ENCODE results near the gene GNAS. TPM values are rescaled to one million over a fixed set of nuclear protein-coding genes. Genes with fewer than 3 reads are reported as not detected.

Gene GNAS
- total and polyA plus RNA-seq, 9 of the 15 experiments (the other 6 are each of a cell fraction or from before 2014, with no cell fraction given), result 128 to 648 (median 266) TPM

GRCh38 chr20:58824843-58825242 lies 27.7 kb upstream of the GNAS start:
- ChIA-PET CTCF (ENCODE audit: low intra/inter-chr PET ratio) (no interaction called here), POLR2A (interaction anchor here (0.5 to 1.0 kb wide), 4 partner anchors 10 to 266 kb away, joined by 3 to 4 read pairs (median 3); no protein-coding TSS in a partner anchor)
- Histone ChIP-seq H3K9me3 (replicated peaks; ENCODE audit: control insufficient read depth, insufficient read depth, low read depth, low read length) (no peaks in the 10 kb centered on the region), H3K27ac (ENCODE audit: extremely low read depth, low read depth, low read length) (no peak overlapping the region), H3K4me2 (ENCODE audit: insufficient read depth, low read length) (no peak overlapping the region), H2AFZ (ENCODE audit: low read depth, low read length) (no peak overlapping the region), H3K79me2 (ENCODE audit: control insufficient read depth, insufficient read depth, low read length) (no peaks in the 10 kb centered on the region), H3K27me3 (ENCODE audit: control insufficient read depth in 2 of 2, insufficient read depth in 2 of 2, low read length in 2 of 2) (peaks cover 4 to 29% of the 10 kb centered on the region in 2 experiments; a peak in 3 of 5 replicates), H3K4me3 (no peak overlapping the region), H3K9me1 (ENCODE audit: control insufficient read depth, insufficient read depth, low read length) (no peaks in the 10 kb centered on the region), H3K9ac (ENCODE audit: insufficient read depth in 1 of 2, low read depth in 2 of 2, low read length in 2 of 2) (no peak overlapping the region), H4K20me1 (replicated peaks; ENCODE audit: control insufficient read depth, insufficient read depth, low read length) (no peaks in the 10 kb centered on the region), H3K36me3 (ENCODE audit: control insufficient read depth, insufficient read depth, low read length) (no peaks in the 10 kb centered on the region), H3K4me1 (replicated peaks in 1 of 2; ENCODE audit: control insufficient read depth in 2 of 2, insufficient read depth in 2 of 2, low read length in 2 of 2) (no peaks in the 10 kb centered on the region)
- TF ChIP-seq MAFF (IDR thresholded peaks at IDR 0.05; ENCODE audit: low read length), result no peak
- no peak for TF ChIP-seq NFIC (IDR thresholded peaks at IDR 0.05)
- TF ChIP-seq NR1H2 (CRISPR knock-in tag; IDR thresholded peaks at IDR 0.05), result no peak
- no peak for TF ChIP-seq SREBF2 (CRISPR knock-in tag; IDR thresholded peaks at IDR 0.05)
- TF ChIP-seq CBX5 (IDR thresholded peaks at IDR 0.05; ENCODE audit: borderline replicate concordance, low read depth), result no peak
- TF ChIP-seq NONO (IDR thresholded peaks at IDR 0.05; ENCODE audit: low read depth in 2 of 2, low read length in 1 of 2), result no peak
- no peak for TF ChIP-seq RBM14 (IDR thresholded peaks at IDR 0.05; ENCODE audit: borderline replicate concordance, insufficient read depth, low read depth, low read length)
- no peak for TF ChIP-seq VEZF1 (CRISPR knock-in tag; IDR thresholded peaks at IDR 0.05)
- TF ChIP-seq SNIP1 (IDR thresholded peaks at IDR 0.05; ENCODE audit: low read depth), result no peak
- TF ChIP-seq CEBPB (tag; IDR thresholded peaks at IDR 0.05), result no peak
- TF ChIP-seq NR2F6 (CRISPR knock-in tag; IDR thresholded peaks at IDR 0.05), result no peak
- TF ChIP-seq TEAD1 (CRISPR knock-in tag; IDR thresholded peaks at IDR 0.05), result no peak
- in situ Hi-C loops (cut with MboI) (loop anchor here (10.0 to 25.0 kb wide), 2 partner anchors 350 to 588 kb away; partner anchors contain the start of gene ANKRD60), intact Hi-C loops (cut with micrococcal nuclease) (no loop called here)
- DNase-seq (ENCODE audit: extremely low read depth in 1 of 4, low spot score in 3 of 4), result no peak
- no peak for FAIRE-seq
- no peak for ATAC-seq
- 9% methylated on average over 8 of the region's 8 CpGs for WGBS (ENCODE audit: insufficient coverage, low coverage, missing lambda C conversion rate)
- no TSS peak for BruUV-seq (replicated peaks)
